T-helper 22 cell (primary cell): ENCODE measurements around the gene LENG9.
A peak's percentile ranks its signal among the peaks of the same experiment; 100 is the strongest.
"Not testable (repeated sequence)": the region's sequence is repeated elsewhere in the genome, so short reads cannot be mapped to it uniquely, and the experiment has no call there.

Experiments used
- DNase-seq: peaks from one replicate; pipeline ENCODE4 v3.0.0-alpha.2; 2020; ENCODE audit warnings: low read depth

The LENG9 gene

GRCh38 chr19:54463531-54464043 is at the start of gene LENG9:
TSS of gene LENG9 (minus strand) at chr19:54463778. CDS start at chr19:54463526, 252 bp downstream.
- DNase-seq = peak; percentile 95

- DNase-seq = not testable (repeated sequence)
Measured at GRCh38 chr19:54509200-54509940, 45.8 kb upstream of the LENG9 start.

DNA sequence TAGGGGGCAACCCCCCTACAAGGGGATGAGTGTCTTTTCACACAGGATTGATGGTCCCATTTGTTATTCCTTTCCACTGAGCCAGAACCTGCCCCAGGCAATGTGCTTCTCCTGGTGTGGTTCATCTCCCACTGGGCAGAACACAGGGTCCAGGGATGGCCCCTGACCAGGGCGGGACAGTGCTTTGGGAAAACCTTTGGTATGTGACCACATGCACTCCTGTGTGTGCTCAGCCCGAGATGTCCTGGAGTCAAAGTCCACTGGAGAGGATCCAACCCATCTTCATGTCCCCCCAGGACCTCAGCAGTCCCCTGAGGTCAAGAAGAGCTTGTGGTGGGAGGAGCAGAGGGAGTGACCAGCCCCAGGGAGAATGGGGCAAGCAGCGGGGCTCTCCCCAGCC is 44.9 kb upstream of the LENG9 start:
- DNase-seq = not testable (repeated sequence)

DNA sequence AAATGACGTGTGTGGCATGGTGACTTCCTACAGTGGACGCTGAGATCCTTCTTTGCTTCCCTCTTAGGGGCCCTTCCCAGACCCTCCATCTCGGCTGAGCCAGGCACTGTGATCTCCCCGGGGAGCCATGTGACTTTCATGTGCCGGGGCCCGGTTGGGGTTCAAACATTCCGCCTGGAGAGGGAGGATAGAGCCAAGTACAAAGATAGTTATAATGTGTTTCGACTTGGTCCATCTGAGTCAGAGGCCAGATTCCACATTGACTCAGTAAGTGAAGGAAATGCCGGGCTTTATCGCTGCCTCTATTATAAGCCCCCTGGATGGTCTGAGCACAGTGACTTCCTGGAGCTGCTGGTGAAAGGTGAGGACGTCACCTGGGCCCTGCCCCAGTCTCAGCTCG is 44.2 kb upstream of the LENG9 start:
- DNase-seq = no peak

DNA sequence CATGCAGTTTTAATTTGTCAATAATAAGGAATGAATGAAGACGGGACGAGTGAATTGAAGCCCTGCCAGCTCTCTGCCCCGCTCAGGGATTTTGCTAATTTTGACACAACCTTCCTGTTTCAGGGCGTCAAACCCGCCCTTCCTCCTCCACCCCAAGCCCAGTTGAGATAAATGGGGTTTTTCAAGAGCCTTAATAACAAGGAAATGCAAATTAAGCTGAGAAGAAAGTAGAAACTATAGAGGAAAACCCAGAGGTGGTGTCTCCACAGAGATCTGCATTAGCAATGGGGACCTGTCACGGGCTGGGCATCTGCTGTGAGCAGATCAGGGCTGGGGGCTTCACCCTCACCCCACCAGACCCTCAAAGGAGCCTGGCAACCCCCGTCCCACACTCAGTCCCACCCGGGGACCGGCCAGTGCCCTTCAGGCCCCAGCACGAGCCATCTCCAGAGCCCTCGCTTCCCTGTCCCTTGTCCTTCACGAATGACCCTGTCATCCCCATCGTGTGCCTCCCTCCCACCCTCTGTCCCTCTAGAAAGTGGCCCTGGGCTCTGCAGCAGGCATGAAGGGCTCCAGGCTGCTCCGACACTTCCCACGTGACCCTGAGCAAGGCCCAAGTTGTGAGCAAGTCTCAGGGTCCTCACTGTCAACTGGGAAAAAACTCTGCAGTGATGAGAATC is 43.6 kb upstream of the LENG9 start:
- DNase-seq = not testable (repeated sequence)

DNA sequence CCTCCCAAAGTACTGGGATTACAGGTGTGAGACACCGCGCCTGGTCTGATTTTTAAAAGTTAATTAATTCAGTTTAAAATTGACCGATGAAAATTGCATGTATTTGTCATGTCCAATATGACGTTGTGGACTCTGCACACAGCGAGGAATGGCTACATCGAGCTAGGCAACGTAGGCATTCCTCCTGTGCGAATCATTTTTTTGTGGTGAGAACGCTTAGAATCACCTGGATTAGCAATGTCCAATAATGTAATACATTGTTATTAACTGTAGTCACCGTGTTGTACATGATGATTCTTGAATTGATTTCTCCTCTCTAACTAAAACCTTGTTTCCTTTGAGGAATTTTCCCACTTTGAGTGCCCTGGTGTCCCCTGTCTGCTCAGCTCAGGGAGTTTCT is 42.5 kb upstream of the LENG9 start:
- no peak for DNase-seq

DNA sequence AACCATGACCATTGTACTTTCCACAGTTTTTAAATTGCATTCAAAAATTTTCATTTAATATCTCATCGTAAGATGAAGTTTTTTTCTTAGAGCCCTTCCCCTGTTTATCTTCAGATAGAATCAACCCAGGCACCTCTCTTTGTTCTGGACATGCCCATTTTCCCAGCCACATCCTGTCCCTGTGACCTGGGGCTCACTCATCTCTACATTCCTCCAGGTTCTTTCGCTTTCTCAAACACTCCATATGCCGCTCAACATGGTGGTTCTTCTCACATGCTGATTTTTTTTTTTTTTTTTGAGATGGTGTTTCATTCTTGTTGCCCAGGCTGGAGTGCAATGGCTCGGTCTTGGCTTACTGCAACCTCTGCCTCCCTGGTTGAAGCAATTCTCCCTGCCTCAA is 42.0 kb upstream of the LENG9 start:
- not testable (repeated sequence) for DNase-seq

- no peak for DNase-seq
Measured at GRCh38 chr19:54502518-54503048, 39.0 kb upstream of the LENG9 start, which contains the start of gene LAIR2. TSS of gene LAIR2 (plus strand) at chr19:54502831. CDS start at chr19:54502919, 88 bp downstream.

GRCh38 chr19:54498451-54498772 is 34.8 kb upstream of the LENG9 start:
- not testable (repeated sequence) for DNase-seq

DNA sequence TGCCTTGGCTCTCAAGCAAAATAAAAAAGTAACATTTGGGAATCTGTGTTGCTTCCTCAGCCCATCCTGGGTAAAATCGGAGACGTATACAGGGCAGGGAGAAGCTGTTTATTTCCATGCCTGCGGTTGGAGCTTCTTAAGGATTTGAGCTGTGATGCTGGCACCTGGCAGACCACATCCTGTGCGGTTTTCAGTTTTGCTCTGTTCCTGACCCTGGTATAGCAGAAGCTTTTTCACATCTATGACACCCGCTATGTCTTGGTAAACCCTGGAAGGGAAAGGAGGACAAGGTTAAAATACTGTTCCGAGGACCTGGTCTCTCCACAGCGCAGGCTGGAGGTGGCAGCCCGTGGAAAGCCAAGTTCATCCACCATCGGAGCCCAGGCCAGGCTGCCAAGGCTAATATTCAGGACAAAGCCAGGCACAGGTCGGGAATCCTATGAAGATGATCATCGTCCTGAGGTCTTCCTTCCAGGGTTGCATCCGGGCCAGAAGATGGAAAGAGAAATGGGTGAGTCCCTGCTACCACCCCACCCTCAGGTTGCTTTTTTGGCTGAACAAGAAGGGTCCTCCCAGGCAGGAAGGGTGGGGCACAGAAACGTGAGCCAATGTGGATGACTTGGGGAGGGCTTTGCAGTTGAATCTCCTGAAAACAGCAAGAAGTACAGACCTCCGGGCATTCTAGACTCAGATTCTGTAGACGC is 34.3 kb upstream of the LENG9 start:
- DNase-seq = not testable (repeated sequence)

DNA sequence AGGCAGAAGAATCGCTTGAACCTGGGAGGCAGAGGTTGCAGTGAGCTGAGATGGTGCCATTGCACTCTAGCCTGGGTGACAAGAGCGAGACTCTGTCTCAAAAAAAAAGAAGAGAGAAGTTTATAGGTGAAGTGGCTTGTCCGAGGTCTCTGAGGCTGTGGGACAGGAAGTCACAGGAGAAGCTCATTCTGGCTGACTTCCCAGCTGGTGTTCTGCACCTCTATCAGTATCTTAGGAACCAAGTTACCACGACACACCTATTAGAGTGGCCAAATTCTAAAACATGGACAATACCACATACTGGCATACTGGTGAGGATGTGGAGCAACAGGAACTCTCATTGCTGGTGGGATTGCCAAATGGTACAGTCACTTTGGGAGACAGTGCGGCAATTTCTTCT is 31.7 kb upstream of the LENG9 start:
- DNase-seq = not testable (repeated sequence)

- no peak for DNase-seq
Measured at GRCh38 chr19:54493967-54494585, 30.5 kb upstream of the LENG9 start.

- not testable (repeated sequence) for DNase-seq
Measured at GRCh38 chr19:54493056-54493455, 29.5 kb upstream of the LENG9 start.

DNA sequence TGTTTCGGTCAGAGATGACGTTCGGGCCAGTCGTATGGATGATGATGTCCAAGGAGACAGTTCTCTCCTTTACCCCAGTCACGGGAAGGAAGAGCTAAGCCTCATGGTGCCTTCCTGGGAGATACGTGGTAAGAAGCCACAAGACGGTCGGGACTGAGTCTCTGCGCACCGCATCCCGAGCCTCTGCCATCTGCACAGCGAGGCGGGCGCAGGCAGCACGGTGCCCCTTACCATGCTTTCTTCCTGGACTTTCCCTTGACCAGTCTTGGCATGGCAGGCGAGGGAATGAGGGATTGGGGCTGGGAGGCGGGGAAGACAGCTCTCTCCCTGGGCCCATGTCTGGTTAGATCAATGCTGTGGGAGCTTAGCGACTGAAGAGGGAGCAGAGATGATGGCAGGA is 29.0 kb upstream of the LENG9 start:
- DNase-seq = no peak

DNA sequence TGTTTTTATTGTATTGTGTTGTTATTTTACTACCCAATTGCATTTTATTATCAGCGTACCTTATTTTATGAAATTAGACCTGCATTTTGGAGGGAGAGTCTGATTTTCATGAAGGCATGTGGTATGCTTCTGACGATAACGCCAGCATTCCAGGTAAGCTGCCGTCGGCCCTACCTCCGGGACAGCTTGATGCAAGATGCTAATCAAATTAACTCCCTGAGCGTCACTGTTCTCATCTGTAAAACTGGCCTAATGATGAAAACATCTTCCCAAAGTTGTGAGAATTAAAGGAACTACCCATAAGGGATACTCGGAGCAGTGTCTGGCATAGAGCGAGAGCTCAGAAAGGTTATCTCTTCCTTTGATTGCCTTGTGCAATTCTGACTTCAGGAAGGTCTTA is 26.2 kb upstream of the LENG9 start:
- DNase-seq = no peak

GRCh38 chr19:54489341-54489740 is 25.8 kb upstream of the LENG9 start:
- DNase-seq = no peak

DNA sequence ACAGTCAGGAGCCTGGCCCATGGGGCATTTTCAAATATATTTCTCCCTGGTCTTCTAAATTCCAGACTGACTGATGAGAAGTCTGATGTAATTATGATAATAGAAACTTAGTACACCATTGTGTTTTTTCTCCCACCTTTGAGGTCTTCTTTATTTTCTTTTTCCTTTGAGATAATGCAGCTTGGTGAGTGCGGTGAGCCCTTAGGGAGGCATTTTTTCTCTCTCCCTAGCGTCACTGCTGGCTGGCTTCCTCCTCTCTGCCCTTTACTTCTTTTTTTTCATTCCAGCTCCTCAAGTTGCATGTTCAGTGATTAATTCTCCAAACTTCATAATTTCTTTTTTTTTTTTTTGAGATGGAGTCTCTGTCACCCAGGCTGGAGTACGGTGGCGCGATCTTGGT is 22.3 kb upstream of the LENG9 start:
- DNase-seq = no peak

GRCh38 chr19:54484451-54484850 is 20.9 kb upstream of the LENG9 start:
- no peak for DNase-seq

GRCh38 chr19:54482889-54483288 is 19.3 kb upstream of the LENG9 start:
- no peak for DNase-seq

- DNase-seq = no peak
Measured at GRCh38 chr19:54481326-54481930, 17.9 kb upstream of the LENG9 start.

DNA sequence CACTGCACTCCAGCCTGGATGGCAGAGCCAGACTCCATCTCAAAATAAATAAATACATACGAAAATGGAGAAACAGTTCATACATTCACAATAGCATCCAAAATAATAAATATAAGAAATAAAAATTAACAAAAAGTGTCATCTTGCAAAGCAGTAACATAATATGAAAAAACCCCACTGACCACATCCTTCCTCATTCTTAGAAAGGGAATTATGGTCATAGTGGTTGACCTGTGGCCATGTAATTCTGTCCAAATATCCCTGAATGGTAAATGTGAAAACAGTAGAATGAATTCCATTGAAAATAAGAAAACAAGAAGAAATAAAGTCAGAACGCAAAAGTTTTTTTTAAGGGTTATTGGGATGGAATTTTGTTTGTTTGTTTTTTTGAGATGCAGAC is 16.5 kb upstream of the LENG9 start:
- DNase-seq = no peak
